SK-N-SH treated with all-trans-retinoic acid at 6 μM for 48 hours (cell line): ENCODE measurements around the gene SPATA20.
A peak's percentile ranks its signal among the peaks of the same experiment; 100 is the strongest.

Experiments used
- CREB5 ChIP-seq: fragments of 250-450 bp; sonication (Bioruptor Pico); IDR thresholded peaks from 2 replicates; pipeline ENCODE4 v1.5.1; 2020; ENCODE audit warnings: low read depth, mild to moderate bottlenecking, moderate library complexity
- GLIS3 ChIP-seq: fragments of 250-450 bp; sonication (Bioruptor Pico); IDR thresholded peaks from 2 replicates; pipeline ENCODE4 v1.5.0; 2020; ENCODE audit warnings: mild to moderate bottlenecking, moderate library complexity
- PATZ1 ChIP-seq: fragments of 250-450 bp; sonication (Bioruptor Pico); IDR thresholded peaks from 2 replicates; pipeline ENCODE4 v1.8.0; 2020; ENCODE audit warnings: mild to moderate bottlenecking, moderate library complexity, borderline replicate concordance
- POU6F1 ChIP-seq: fragments of 250-450 bp; sonication (Bioruptor Pico); IDR thresholded peaks from 2 replicates; pipeline ENCODE4 v1.8.0; 2021; ENCODE audit warnings: low read depth, mild to moderate bottlenecking, moderate library complexity, borderline replicate concordance
- RARB ChIP-seq: fragments of 250-450 bp; sonication (Bioruptor Pico); IDR thresholded peaks from 2 replicates; pipeline ENCODE4 v1.8.0; 2021; ENCODE audit warnings: mild to moderate bottlenecking, moderate library complexity
- SNAI2 ChIP-seq: fragments of 250-450 bp; sonication (Bioruptor Pico); IDR thresholded peaks from 2 replicates; pipeline ENCODE4 v1.5.0; 2020; ENCODE audit warnings: mild to moderate bottlenecking, moderate library complexity
- ZFP3 ChIP-seq: fragments of 250-450 bp; sonication (Bioruptor Pico); IDR thresholded peaks from 2 replicates; pipeline ENCODE4 v1.5.0; 2020; ENCODE audit warnings: mild to moderate bottlenecking, moderate library complexity
- ZNF8 ChIP-seq: fragments of 450-650 bp; formaldehyde crosslinking; IDR thresholded peaks from 2 replicates; pipeline ENCODE4 v1.5.0; 2020; ENCODE audit warnings: mild to moderate bottlenecking, moderate library complexity

GRCh38 chr17:50507871-50508572 lies 39.0 kb upstream of the SPATA20 start, which contains the start of gene MYCBPAP:
- TF ChIP-seq ZNF8 (CRISPR knock-in tag), result peak; percentile 90
- no peak for TF ChIP-seq CREB5 (CRISPR knock-in tag)
- TF ChIP-seq POU6F1 (CRISPR knock-in tag), result no peak
- TF ChIP-seq PATZ1 (CRISPR knock-in tag), result no peak
- TF ChIP-seq GLIS3 (CRISPR knock-in tag), result no peak
- TF ChIP-seq SNAI2 (CRISPR knock-in tag), result no peak
- TF ChIP-seq ZFP3 (CRISPR knock-in tag), result 0 out of 2 replicates have a peak, but pooled peaks have one; percentile 33
- TF ChIP-seq RARB (CRISPR knock-in tag), result no peak
